Keratinocyte (primary cell): Measurements from ENCODE around the gene ENG. TPM values are rescaled to one million over a fixed set of nuclear protein-coding genes. Genes with fewer than 3 reads are reported as not detected.

Experiments used
- DNase-seq: peaks from one replicate; pipeline ENCODE4 v3.0.0-alpha.2; 2011; ENCODE audit warnings: low read depth, missing footprints, low spot score
- FAIRE-seq: peaks from 2 replicates; lab custom pipeline; 2011; peaks lifted over from hg19 to GRCh38; lab: Jason Lieb, UNC
- H2AFZ ChIP-seq: 2 replicates; pipeline ENCODE4 v1.6.0; 2012; ENCODE audit warnings: low read length, control low read depth, inconsistent platforms; ENCODE audit not compliant: control insufficient read depth
- H3K27ac ChIP-seq: 2 replicates; pipeline ENCODE4 v1.5.1; 2011; ENCODE audit warnings: low read length; ENCODE audit not compliant: control insufficient read depth, insufficient read depth
- H3K27me3 ChIP-seq: 3 replicates; pipeline ENCODE4 v1.6.0; 2011; ENCODE audit warnings: low read length; ENCODE audit not compliant: control insufficient read depth, insufficient read depth; ENCODE audit errors: extremely low read depth
- H3K36me3 ChIP-seq, 2 experiments: 2 replicates in 1 of 2; 3 replicates in 1 of 2; pipeline ENCODE4 v1.5.1; 2011; ENCODE audit warnings: low read length in 2 of 2, mild to moderate bottlenecking in 1 of 2; ENCODE audit not compliant: control insufficient read depth in 2 of 2, insufficient read depth in 2 of 2; ENCODE audit errors: extremely low read depth in 1 of 2
- H3K4me1 ChIP-seq: 3 replicates; pipeline ENCODE4 v1.5.1; 2011; ENCODE audit warnings: low read length; ENCODE audit not compliant: control insufficient read depth, insufficient read depth; ENCODE audit errors: extremely low read depth
- H3K4me2 ChIP-seq: 3 replicates; pipeline ENCODE4 v1.6.0; 2011; ENCODE audit warnings: low read depth, low read length; ENCODE audit not compliant: control insufficient read depth, insufficient read depth; ENCODE audit errors: extremely low read depth
- H3K4me3 ChIP-seq, 3 experiments: fragments of 200-600 bp in 1 of 3; sonication (generic) in 1 of 3; 2 replicates in 2 of 3; 3 replicates in 1 of 3; pipeline ENCODE4 v1.5.1; 2011 to 2016; ENCODE audit warnings: low read length in 3 of 3, mild to moderate bottlenecking in 3 of 3, control low read depth in 2 of 3, inconsistent platforms in 1 of 3, low read depth in 1 of 3, mixed read lengths in 1 of 3, mixed run types in 1 of 3, moderate library complexity in 1 of 3; ENCODE audit not compliant: control insufficient read depth in 2 of 3, insufficient read depth in 2 of 3; ENCODE audit errors: extremely low read depth in 1 of 3
- H3K79me2 ChIP-seq: 2 replicates; pipeline ENCODE4 v1.6.0; 2012; ENCODE audit warnings: low read length; ENCODE audit not compliant: control insufficient read depth, insufficient read depth
- H3K9ac ChIP-seq: 3 replicates; pipeline ENCODE4 v1.6.0; 2011; ENCODE audit warnings: low read length; ENCODE audit not compliant: control insufficient read depth, insufficient read depth; ENCODE audit errors: extremely low read depth
- H3K9me1 ChIP-seq: 3 replicates; pipeline ENCODE4 v1.6.0; 2011; ENCODE audit warnings: low read length; ENCODE audit not compliant: control insufficient read depth, insufficient read depth; ENCODE audit errors: extremely low read depth
- H3K9me3 ChIP-seq: 2 replicates; pipeline ENCODE4 v1.5.1; 2012; ENCODE audit warnings: low read depth, low read length; ENCODE audit not compliant: control insufficient read depth
- H4K20me1 ChIP-seq: 3 replicates; pipeline ENCODE4 v1.6.0; 2011; ENCODE audit warnings: low read length; ENCODE audit not compliant: control insufficient read depth, insufficient read depth; ENCODE audit errors: extremely low read depth
- EZH2 ChIP-seq: IDR thresholded peaks from one replicate; pipeline ENCODE4 v1.6.1; 2012; ENCODE audit warnings: inconsistent platforms, mild to moderate bottlenecking, low read length, moderate library complexity
- dilution Hi-C: fragments of 300-500 bp; cut with MboI; formaldehyde crosslinking; loops from one replicate; pipeline ENCODE4 v1.7.0; 2020; ENCODE audit warnings: low sequenced_read_pairs; ENCODE audit not compliant: extremely low pct_ligation_motif_present
- polyA plus RNA-seq, 5 experiments: library from polyadenylated mRNA; depleted of rRNA in 3 of 5; stranded (reverse) in 3 of 5; stranded (forward) in 1 of 5; unstranded in 1 of 5; fragments of >200 nt; gene quantifications; 1 replicate in 1 of 5; 2 replicates in 3 of 5; 3 replicates in 1 of 5; pipeline versions ENCODE4 v1.2.1 to v1.2.3, GENCODE V29; 2011 to 2012; ENCODE audit warnings: missing spikeins in 2 of 5, low read depth in 1 of 5, low replicate concordance in 1 of 5
- TF ChIP-seq, protein P1 (sequence below), 3 experiments: IDR thresholded peaks in 1 of 3; conservative IDR thresholded peaks in 1 of 3; optimal IDR thresholded peaks in 1 of 3; 2 replicates in 2 of 3; 3 replicates in 1 of 3; pipeline versions ENCODE3 to v1.5.1; 2011; ENCODE audit warnings: low read length in 3 of 3, mild to moderate bottlenecking in 3 of 3, moderate library complexity in 2 of 3, control low read depth in 1 of 3, inconsistent platforms in 1 of 3; ENCODE audit not compliant: insufficient read depth in 2 of 3; ENCODE audit errors: extremely low read depth in 1 of 3

ENG gene
- polyA plus RNA-seq, 1 donor (not counting 4 experiments of a cell fraction or from before 2014, with no cell fraction given): 0.22 TPM

DNA sequence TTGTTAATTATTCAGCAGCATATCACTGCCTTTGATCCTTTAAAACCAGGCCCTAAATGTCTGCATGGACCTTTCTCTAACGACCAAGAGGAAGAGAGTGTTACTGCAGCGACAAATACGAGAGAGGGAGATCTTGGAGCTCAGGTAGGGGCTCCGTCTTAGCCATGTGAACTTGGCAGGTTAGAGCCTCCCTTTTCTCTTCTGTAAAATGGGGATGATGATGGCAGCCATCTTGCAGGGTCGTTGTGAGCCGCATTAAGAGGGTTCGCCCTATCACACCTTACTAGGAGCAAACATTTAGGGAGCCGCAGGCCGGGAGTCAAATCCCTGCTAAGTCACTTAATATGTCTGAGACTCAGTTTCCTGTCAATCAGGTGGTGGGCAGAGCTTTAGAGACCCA lies 1.6 kb downstream of the ENG start:
- no peaks in the 10 kb centered on the region for H3K79me2 ChIP-seq
- no peaks in the 10 kb centered on the region for H4K20me1 ChIP-seq
- DNase-seq (no peak), FAIRE-seq (no peak)
- H3K27me3 ChIP-seq: peaks cover 3% of the 10 kb centered on the region
- H3K9me3 ChIP-seq: peaks cover 10% of the 10 kb centered on the region
- dilution Hi-C loops: no loop called here
- H3K4me1 ChIP-seq: no peaks in the 10 kb centered on the region
- H3K36me3 ChIP-seq: no peaks in the 10 kb centered on the region
- H3K9ac ChIP-seq: no peak overlapping the region
- H3K4me3 ChIP-seq: no peak overlapping the region
- H3K9me1 ChIP-seq: no peaks in the 10 kb centered on the region
- H3K27ac ChIP-seq: no peak overlapping the region
- no peak for TF ChIP-seq EZH2
- TF ChIP-seq, protein P1, sequence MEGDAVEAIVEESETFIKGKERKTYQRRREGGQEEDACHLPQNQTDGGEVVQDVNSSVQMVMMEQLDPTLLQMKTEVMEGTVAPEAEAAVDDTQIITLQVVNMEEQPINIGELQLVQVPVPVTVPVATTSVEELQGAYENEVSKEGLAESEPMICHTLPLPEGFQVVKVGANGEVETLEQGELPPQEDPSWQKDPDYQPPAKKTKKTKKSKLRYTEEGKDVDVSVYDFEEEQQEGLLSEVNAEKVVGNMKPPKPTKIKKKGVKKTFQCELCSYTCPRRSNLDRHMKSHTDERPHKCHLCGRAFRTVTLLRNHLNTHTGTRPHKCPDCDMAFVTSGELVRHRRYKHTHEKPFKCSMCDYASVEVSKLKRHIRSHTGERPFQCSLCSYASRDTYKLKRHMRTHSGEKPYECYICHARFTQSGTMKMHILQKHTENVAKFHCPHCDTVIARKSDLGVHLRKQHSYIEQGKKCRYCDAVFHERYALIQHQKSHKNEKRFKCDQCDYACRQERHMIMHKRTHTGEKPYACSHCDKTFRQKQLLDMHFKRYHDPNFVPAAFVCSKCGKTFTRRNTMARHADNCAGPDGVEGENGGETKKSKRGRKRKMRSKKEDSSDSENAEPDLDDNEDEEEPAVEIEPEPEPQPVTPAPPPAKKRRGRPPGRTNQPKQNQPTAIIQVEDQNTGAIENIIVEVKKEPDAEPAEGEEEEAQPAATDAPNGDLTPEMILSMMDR (optimal IDR thresholded peaks at IDR 0.05 in 1 of 3, IDR thresholded peaks at IDR 0.05 in 1 of 3, conservative IDR thresholded peaks at IDR 0.05 in 1 of 3; ENCODE audit: extremely low read depth in 1 of 3, insufficient read depth in 2 of 3, low read length in 3 of 3): no peak
- H3K4me2 ChIP-seq: no peak overlapping the region
- H2AFZ ChIP-seq: no peak overlapping the region

DNA sequence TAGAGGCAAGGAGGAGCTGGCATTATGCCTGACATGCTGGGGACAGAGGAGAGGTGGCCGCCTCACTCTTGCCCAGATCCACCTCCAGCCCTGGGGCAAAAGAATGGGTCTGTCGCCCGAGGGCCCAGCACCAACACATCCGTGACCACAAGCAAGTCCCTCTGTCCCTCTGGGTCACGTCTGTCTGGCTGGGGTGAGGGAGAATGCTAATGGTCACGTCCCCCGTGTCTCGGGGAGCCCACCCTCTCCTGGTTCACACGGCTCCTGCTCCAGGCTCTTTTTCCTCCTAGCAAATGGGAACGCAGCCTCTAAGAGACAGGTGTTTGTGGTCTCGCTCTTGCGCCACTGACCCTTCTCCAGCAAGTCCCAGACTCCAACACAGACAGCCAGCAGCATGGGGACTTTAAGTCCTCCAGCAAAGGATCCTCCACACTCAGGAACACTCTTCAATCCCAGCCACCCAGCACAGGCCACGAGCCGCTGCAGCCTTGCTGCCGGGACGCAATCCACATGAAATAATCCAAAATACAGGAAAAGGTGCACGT lies 4.1 kb downstream of the ENG start:
- Histone ChIP-seq H4K20me1 (no peaks in the 10 kb centered on the region), H3K9me3 (peaks cover 10% of the 10 kb centered on the region), H3K79me2 (no peaks in the 10 kb centered on the region), H3K4me1 (peaks cover 4% of the 10 kb centered on the region), H2AFZ (no peak overlapping the region), H3K36me3 (no peaks in the 10 kb centered on the region), H3K4me3 (no peak overlapping the region), H3K27me3 (no peaks in the 10 kb centered on the region), H3K9ac (no peak overlapping the region), H3K9me1 (no peaks in the 10 kb centered on the region), H3K27ac (no peak overlapping the region), H3K4me2 (no peak overlapping the region)
- no peak for DNase-seq
- no peak for FAIRE-seq
- dilution Hi-C loops: no loop called here
- no peak for TF ChIP-seq EZH2
- TF ChIP-seq, protein P1 (optimal IDR thresholded peaks at IDR 0.05 in 1 of 3, IDR thresholded peaks at IDR 0.05 in 1 of 3, conservative IDR thresholded peaks at IDR 0.05 in 1 of 3; ENCODE audit: extremely low read depth in 1 of 3, insufficient read depth in 2 of 3, low read length in 3 of 3): no peak
